GM18907 (cell line): Measurements from ENCODE around the gene ZNF414.
"Not testable (repeated sequence)": the region's sequence is repeated elsewhere in the genome, so short reads cannot be mapped to it uniquely, and the experiment has no call there.

ENCODE experiments used
- ATAC-seq: cut with Tn5 transposase; IDR thresholded peaks from one replicate; pipeline ENCODE4 v1.9.1; 2021; ENCODE audit warnings: mild to moderate bottlenecking, moderate library complexity; ENCODE audit not compliant: unreplicated experiment

Gene ZNF414

GRCh38 chr19:8513687-8514504, at the start of gene ZNF414:
Gene ZNF414, minus strand, starts transcription at chr19:8514167. Its CDS starts 121 bp downstream, at chr19:8514046.
- ATAC-seq, result peak; percentile 89

- ATAC-seq, result no peak
These were observed 47.3 kb upstream of the ZNF414 start for GRCh38 chr19:8561075-8561764.

- no peak for ATAC-seq
These were observed 44.4 kb upstream of the ZNF414 start for GRCh38 chr19:8558325-8558724.

GRCh38 chr19:8557642-8558238, 43.8 kb upstream of the ZNF414 start:
- no peak for ATAC-seq

- not testable (repeated sequence) for ATAC-seq
These were observed 39.8 kb upstream of the ZNF414 start for GRCh38 chr19:8553729-8554128.

GRCh38 chr19:8552810-8553209, 38.8 kb upstream of the ZNF414 start:
- no peak for ATAC-seq

- no peak for ATAC-seq
These were observed 36.1 kb upstream of the ZNF414 start for GRCh38 chr19:8550070-8550469.

- ATAC-seq, result no peak
These were observed 31.8 kb upstream of the ZNF414 start for GRCh38 chr19:8545743-8546142.

GRCh38 chr19:8544168-8544567, 30.2 kb upstream of the ZNF414 start:
- no peak for ATAC-seq

- ATAC-seq, result no peak
These were observed 25.7 kb upstream of the ZNF414 start for GRCh38 chr19:8539621-8540149.

- no peak for ATAC-seq
These were observed 23.1 kb upstream of the ZNF414 start for GRCh38 chr19:8537099-8537498.

GRCh38 chr19:8536282-8536681, 22.3 kb upstream of the ZNF414 start:
- no peak for ATAC-seq

- no peak for ATAC-seq
These were observed 18.3 kb upstream of the ZNF414 start for GRCh38 chr19:8532225-8532624.

- no peak for ATAC-seq
These were observed 17.5 kb upstream of the ZNF414 start for GRCh38 chr19:8531470-8531869.

GRCh38 chr19:8530061-8530679, 16.2 kb upstream of the ZNF414 start:
- ATAC-seq, result no peak

- ATAC-seq, result no peak
These were observed 15.5 kb upstream of the ZNF414 start for GRCh38 chr19:8529369-8530006.

GRCh38 chr19:8528500-8528899, 14.5 kb upstream of the ZNF414 start:
- ATAC-seq, result no peak

GRCh38 chr19:8526345-8527091, 12.6 kb upstream of the ZNF414 start:
- no peak for ATAC-seq

GRCh38 chr19:8525401-8525684, 11.4 kb upstream of the ZNF414 start:
- ATAC-seq, result no peak

GRCh38 chr19:8519388-8519787, 5.4 kb upstream of the ZNF414 start:
- ATAC-seq, result no peak
